ENCODE results near the gene TNFSF18.

TNFSF18 gene

DNA sequence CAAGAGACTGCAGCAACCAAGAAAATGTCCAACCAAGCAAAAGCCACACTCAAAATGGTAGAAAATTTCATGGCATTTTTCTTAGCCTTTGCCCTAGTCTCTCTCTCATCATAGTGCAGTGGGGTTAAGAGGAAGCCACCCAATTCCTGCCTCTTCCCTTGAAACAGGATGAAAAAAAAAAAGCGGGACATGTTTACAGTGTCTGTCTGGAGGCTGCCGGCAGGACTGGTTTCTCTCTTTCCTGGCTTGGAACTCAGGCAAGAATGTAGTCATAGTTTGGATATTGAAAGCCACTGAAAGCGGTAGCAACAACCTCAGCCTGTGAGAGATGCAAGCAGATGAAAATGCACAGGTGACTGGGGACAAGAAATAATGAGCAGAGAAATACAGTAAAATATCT lies 13.3 kb upstream of the TNFSF18 start:
- no peak overlapping the region for H3K4me3 ChIP-seq (ENCODE audit: low read length)
- H3K9me2 ChIP-seq (replicated peaks; ENCODE audit: control insufficient read depth, low read length): no peaks in the 10 kb centered on the region
- H3K4me1 ChIP-seq (ENCODE audit: control insufficient read depth, low read length): peaks cover 7% of the 10 kb centered on the region; the same call in 1 of the 2 replicates
- H4K20me1 ChIP-seq (ENCODE audit: control insufficient read depth, insufficient read depth, low read depth, low read length): no peaks in the 10 kb centered on the region
- no peaks in the 10 kb centered on the region for H3K9me3 ChIP-seq (ENCODE audit: control insufficient read depth, insufficient read depth, low read length)
- H3K27me3 ChIP-seq (ENCODE audit: control insufficient read depth, low read length): no peaks in the 10 kb centered on the region
- no peak overlapping the region for H3K27ac ChIP-seq (ENCODE audit: low read depth, low read length)
- no peak for TF ChIP-seq EZH2phosphoT487 (IDR thresholded peaks at IDR 0.05; ENCODE audit: borderline replicate concordance, low read length)
- TF ChIP-seq, protein P1, sequence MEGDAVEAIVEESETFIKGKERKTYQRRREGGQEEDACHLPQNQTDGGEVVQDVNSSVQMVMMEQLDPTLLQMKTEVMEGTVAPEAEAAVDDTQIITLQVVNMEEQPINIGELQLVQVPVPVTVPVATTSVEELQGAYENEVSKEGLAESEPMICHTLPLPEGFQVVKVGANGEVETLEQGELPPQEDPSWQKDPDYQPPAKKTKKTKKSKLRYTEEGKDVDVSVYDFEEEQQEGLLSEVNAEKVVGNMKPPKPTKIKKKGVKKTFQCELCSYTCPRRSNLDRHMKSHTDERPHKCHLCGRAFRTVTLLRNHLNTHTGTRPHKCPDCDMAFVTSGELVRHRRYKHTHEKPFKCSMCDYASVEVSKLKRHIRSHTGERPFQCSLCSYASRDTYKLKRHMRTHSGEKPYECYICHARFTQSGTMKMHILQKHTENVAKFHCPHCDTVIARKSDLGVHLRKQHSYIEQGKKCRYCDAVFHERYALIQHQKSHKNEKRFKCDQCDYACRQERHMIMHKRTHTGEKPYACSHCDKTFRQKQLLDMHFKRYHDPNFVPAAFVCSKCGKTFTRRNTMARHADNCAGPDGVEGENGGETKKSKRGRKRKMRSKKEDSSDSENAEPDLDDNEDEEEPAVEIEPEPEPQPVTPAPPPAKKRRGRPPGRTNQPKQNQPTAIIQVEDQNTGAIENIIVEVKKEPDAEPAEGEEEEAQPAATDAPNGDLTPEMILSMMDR (IDR thresholded peaks at IDR 0.05; ENCODE audit: low read depth, low read length, poor library complexity, severe bottlenecking): no peak
- H3K79me2 ChIP-seq (ENCODE audit: control insufficient read depth, low read length): no peaks in the 10 kb centered on the region
- H3K4me2 ChIP-seq (ENCODE audit: low read length): no peak overlapping the region
- no peaks in the 10 kb centered on the region for H3F3A ChIP-seq (ENCODE audit: control insufficient read depth, insufficient read depth)
- no peaks in the 10 kb centered on the region for H3K36me3 ChIP-seq (ENCODE audit: control insufficient read depth, low read length)

GRCh38 chr1:173063171-173063570 lies 12.4 kb upstream of the TNFSF18 start:
- no peaks in the 10 kb centered on the region for H4K20me1 ChIP-seq (ENCODE audit: control insufficient read depth, insufficient read depth, low read depth, low read length)

GRCh38 chr1:173062150-173062938 lies 11.6 kb upstream of the TNFSF18 start:
- no peak for TF ChIP-seq EZH2phosphoT487 (IDR thresholded peaks at IDR 0.05; ENCODE audit: borderline replicate concordance, low read length)
- TF ChIP-seq, protein P1 (IDR thresholded peaks at IDR 0.05; ENCODE audit: low read depth, low read length, poor library complexity, severe bottlenecking): no peak
- no peak overlapping the region for H3K27ac ChIP-seq (ENCODE audit: low read depth, low read length)
- H3F3A ChIP-seq (ENCODE audit: control insufficient read depth, insufficient read depth): no peaks in the 10 kb centered on the region
- H4K20me1 ChIP-seq (ENCODE audit: control insufficient read depth, insufficient read depth, low read depth, low read length): no peaks in the 10 kb centered on the region
- H3K4me2 ChIP-seq (ENCODE audit: low read length): no peak overlapping the region
- no peak overlapping the region for H3K4me3 ChIP-seq (ENCODE audit: low read length)
- H3K9me3 ChIP-seq (ENCODE audit: control insufficient read depth, insufficient read depth, low read length): no peaks in the 10 kb centered on the region
- H3K27me3 ChIP-seq (ENCODE audit: control insufficient read depth, low read length): no peaks in the 10 kb centered on the region
- no peaks in the 10 kb centered on the region for H3K36me3 ChIP-seq (ENCODE audit: control insufficient read depth, low read length)
- peaks cover 13% of the 10 kb centered on the region for H3K4me1 ChIP-seq (ENCODE audit: control insufficient read depth, low read length)
- no peaks in the 10 kb centered on the region for H3K9me2 ChIP-seq (replicated peaks; ENCODE audit: control insufficient read depth, low read length)
- no peaks in the 10 kb centered on the region for H3K79me2 ChIP-seq (ENCODE audit: control insufficient read depth, low read length)

More at GRCh38 chr1:173063171-173063570, 12.4 kb upstream of the TNFSF18 start:
- Histone ChIP-seq H3K4me1 (ENCODE audit: control insufficient read depth, low read length) (peaks cover 7% of the 10 kb centered on the region), H3K27ac (ENCODE audit: low read depth, low read length) (no peak overlapping the region), H3K4me3 (ENCODE audit: low read length) (no peak overlapping the region), H3K9me3 (ENCODE audit: control insufficient read depth, insufficient read depth, low read length) (no peaks in the 10 kb centered on the region), H3F3A (ENCODE audit: control insufficient read depth, insufficient read depth) (no peaks in the 10 kb centered on the region), H3K79me2 (ENCODE audit: control insufficient read depth, low read length) (no peaks in the 10 kb centered on the region), H3K36me3 (ENCODE audit: control insufficient read depth, low read length) (no peaks in the 10 kb centered on the region), H3K9me2 (replicated peaks; ENCODE audit: control insufficient read depth, low read length) (no peaks in the 10 kb centered on the region), H3K27me3 (ENCODE audit: control insufficient read depth, low read length) (no peaks in the 10 kb centered on the region), H3K4me2 (ENCODE audit: low read length) (no peak overlapping the region)
- TF ChIP-seq, protein P1 (IDR thresholded peaks at IDR 0.05; ENCODE audit: low read depth, low read length, poor library complexity, severe bottlenecking): no peak
- TF ChIP-seq EZH2phosphoT487 (IDR thresholded peaks at IDR 0.05; ENCODE audit: borderline replicate concordance, low read length): no peak

All from DOHH2 (cell line).